Testis (tissue), 2 donors: ENCODE data around the gene RALB.

Source experiments
- CTCF ChIP-seq, 3 experiments: fragments of 450-650 bp in 2 of 3; fragments of 200-600 bp in 1 of 3; sonication (generic) in 1 of 3; IDR thresholded peaks; one replicate each; pipeline ENCODE4 v1.5.1; 2016 to 2019; ENCODE audit warnings: antibody characterized with exemption in 3 of 3, mild to moderate bottlenecking in 2 of 3, moderate library complexity in 1 of 3
- POLR2A ChIP-seq: fragments of 450-650 bp; IDR thresholded peaks from one replicate; pipeline ENCODE4 v1.6.1; 2017; ENCODE audit warnings: antibody characterized with exemption, mild to moderate bottlenecking, moderate library complexity

GRCh38 chr2:120235681-120236080 lies 17.0 kb upstream of the RALB start:
- TF ChIP-seq CTCF (IDR thresholded peaks at IDR 0.05) (no peak), POLR2A (no peak)
